D341Med (cell line): ENCODE results near the gene LTBP3.

Experiments
- DNase-seq: peaks from one replicate; pipeline ENCODE4 v3.0.0; 2012; ENCODE audit warnings: low spot score

Gene LTBP3

DNA sequence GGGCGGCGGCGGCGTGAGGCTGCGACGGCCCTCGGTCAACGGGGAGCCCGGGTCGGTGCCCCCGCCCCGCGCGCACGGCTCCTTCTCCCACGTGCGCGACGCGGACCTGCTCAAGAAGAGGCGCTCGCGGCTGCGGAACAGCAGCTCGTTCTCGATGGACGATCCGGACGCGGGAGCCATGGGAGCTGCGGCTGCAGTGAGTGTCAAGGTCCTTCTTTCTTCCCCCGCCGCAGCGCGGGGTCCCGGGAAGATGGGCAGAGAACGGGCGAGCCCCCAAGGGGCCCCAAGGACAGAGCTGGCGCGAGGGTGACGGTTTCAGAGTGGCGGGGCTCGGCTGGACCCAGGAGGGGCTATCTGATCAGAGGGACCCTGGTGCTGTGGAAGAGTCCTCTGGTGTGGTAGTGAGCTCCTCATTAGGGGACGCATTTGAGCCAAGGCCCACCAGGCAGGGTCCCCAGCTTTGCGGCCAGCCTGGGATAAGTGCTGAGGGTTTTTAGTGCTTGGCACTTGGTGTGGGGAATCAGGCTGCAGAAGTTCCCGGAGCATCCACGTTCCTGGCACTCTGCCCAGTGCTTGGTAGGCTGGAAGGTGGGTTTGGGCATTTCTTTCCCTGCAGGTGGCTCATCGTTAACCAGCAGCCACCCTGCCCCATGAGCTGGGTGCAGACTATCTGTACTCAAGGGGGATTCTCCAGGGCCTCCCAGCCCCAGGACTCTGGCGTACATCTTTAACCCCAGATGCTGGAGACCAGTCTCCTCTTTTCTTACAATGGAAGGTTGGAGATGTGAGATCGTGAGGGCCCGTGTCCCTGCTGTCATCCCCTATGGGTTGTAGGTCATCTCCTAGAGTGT, 27.5 kb upstream of the LTBP3 start:
- no peak for DNase-seq

GRCh38 chr11:65584723-65585171, 26.6 kb upstream of the LTBP3 start:
- DNase-seq, result no peak

DNA sequence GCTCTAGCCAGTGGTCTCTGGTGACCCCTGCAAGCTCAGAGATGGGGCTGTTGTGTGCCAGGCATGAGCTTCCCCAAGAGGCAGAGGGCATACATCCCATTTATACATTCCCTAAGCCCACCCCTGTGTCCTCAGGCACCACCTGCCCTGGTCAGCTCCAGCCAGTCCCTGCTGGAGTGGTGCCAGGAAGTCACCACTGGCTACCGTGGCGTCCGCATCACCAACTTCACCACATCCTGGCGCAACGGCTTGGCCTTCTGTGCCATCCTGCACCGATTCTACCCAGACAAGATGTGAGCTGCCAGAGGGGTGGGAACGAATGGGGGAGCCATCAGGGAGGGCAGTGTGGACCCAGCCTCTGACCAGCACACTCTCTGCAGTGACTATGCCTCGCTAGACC, 25.9 kb upstream of the LTBP3 start:
- no peak for DNase-seq

GRCh38 chr11:65583589-65583988, 25.4 kb upstream of the LTBP3 start:
- DNase-seq, result no peak

- DNase-seq, result no peak
These were observed 23.8 kb upstream of the LTBP3 start for GRCh38 chr11:65581928-65582327.

- DNase-seq, result no peak
These were observed 22.6 kb upstream of the LTBP3 start for GRCh38 chr11:65580756-65581155.

DNA sequence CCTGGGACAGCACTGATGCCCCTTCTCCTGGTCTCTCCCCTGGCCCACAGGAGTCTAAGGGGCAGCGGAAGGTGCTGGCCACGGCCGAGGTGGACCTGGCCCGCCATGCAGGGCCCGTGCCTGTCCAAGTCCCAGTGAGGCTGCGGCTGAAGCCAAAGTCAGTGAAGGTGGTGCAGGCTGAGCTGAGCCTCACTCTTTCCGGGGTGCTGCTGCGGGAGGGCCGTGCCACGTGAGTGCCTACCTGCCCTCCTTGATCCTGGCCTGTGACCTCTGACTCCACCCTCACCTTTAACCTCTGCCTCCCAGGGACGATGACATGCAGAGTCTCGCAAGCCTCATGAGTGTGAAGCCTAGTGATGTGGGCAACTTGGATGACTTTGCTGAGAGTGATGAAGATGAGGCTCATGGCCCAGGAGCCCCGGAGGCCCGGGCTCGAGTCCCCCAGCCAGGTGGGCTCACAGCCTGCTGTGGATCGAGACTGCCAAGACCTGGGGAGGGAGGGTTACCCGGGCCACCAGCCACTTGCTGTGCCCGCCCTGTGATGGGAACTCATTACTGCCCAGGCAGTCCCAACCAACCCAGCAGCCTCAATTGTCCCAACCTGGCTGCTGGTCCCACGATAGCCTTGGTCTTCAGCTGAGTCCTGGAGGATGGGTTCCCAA, 22.0 kb upstream of the LTBP3 start:
- no peak for DNase-seq

- DNase-seq, result no peak
These were observed 21.1 kb upstream of the LTBP3 start for GRCh38 chr11:65579291-65579690.

DNA sequence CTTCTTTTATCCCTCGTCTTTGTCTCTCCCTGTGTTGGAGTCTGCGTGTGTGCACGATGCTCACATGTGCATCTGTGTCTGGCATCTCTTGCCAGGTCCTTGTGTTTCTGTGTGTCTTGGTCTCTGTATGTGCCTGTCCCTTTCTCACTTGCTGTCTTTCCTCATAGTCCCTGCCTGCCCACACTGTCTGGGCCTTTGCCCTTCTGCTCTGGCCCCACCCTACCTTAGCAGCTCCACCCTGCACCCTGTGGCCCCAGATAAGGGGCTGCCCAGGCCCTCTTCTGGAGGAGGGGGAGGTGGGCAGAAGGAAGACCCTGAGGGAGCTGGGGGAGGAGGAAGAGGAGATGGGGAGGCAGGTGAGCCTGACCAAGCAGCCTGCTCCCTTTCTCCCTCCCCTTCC, 20.5 kb upstream of the LTBP3 start:
- no peak for DNase-seq

- no peak for DNase-seq
These were observed 20.0 kb upstream of the LTBP3 start for GRCh38 chr11:65578134-65578533.

GRCh38 chr11:65577756-65578109, 19.6 kb upstream of the LTBP3 start:
- DNase-seq, result no peak

DNA sequence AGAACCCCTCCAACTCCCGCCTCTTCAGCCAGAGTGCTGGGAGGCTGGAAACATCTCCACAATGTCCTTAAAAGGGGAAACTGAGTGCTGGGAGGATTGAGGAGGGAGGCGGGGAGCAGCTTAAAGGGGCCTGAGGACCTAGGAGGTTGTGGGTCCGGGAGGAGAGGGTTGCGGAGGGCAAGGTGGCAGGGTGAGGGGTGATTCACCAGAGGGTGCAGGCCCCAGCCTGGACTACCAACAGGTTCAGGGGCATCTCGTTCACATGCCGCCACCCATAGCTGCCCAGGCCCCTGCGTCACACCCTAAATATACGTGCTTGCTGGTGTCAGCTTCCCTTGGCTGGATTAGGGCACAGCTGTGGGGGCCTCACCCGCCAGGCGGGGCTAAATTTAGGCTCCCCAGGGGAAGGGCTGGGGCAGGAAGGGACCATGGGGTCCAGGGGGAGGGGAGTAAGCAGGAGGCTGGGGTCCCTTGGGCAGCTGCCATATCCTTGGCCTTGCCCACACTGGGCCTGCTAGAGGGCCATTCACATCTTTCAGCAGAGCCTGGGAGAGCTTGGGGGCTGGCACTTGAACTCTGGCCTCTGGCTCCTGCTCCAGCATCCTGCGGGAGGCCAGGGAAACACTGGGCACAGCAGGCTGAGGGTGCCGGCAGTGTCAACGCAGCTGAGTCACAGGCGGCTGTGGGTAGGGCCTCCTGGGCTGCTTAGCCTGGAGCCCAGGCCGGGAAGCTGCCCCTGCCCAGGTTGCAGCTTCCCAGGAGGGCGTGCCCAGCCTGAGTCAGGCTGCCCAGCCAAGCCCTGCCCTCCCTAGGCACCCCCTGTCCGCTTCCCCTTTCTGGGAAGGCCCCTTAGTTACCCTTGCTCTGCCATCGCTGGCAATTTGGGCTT, 19.0 kb upstream of the LTBP3 start:
- no peak for DNase-seq

- DNase-seq, result no peak
These were observed 18.2 kb upstream of the LTBP3 start for GRCh38 chr11:65576232-65576866.

- DNase-seq, result peak; percentile 72
These were observed 17.5 kb upstream of the LTBP3 start, which contains the start of gene EHBP1L1 for GRCh38 chr11:65575568-65576231. EHBP1L1 (plus strand) TSS chr11:65576053; CDS start chr11:65576303, 250 bp downstream.

DNA sequence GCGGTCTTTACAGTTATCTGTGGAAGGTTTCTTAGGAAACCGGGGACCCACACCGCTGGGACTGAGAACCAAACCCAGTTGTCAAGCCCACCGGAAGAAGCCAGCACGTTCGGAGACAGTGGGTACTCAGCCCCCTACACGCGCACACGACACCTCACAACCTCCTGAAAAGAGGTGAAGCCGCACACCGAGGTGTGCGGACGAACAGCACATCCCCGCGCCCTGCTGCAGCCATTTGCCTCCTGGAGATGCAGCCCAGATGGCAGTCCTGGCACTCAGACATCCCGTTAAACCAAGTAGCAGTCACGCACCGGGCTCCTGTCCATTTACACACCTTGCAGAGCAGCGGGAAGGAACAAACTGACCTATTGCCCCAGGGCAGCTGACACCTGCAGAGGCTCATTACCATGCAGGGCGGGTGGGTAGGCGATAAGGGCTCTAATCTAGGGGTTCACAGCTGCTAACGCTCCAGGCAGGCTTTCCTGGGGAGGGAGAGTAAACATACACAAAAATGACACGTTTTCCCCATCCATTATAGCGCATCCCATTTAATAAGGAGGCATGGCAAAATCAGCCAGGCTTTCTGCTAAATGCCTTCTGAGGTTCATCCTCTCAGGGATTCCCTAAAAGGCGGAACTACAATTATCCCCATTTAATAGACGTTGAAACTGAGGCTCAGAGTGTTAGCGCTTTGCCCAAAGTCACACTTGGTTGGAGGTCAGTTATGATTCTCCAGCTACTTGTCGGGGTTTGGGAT, 16.8 kb upstream of the LTBP3 start:
- DNase-seq, result no peak

DNA sequence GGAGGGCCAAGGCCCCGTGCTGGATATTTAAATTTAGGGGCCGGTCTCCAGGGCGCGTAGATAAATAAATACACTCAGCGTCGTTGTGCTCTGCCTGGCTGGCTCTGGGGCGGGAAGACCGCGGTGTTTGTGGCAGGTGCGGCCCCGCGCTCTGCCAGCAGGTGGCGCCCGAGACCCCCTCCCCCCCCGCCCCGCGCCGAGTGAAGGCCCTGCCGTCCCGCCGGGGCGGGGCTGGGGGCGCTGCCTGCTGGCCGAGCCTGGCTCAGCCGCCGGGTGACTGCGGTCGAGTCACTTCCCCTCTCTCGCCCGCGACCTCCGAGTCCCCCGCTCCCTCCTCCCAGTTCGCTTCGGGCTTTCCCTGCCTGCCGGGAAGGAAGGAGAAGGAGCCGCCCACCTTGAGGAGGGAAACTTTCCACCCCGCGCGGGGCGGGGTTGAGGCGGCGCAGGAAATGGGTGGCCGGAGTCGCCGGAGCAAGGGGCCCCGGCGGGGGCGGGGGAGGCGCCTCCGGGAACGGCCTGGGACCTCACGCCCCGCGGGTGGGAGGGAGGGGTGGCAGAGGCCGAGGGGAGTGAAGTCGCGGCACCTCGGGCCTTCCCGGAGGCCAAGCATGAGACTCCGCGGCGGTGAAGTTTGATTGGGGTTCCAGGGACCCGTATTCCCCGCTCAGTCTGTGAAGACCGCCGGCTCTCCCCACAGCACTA, 16.1 kb upstream of the LTBP3 start:
- peak; percentile 94 for DNase-seq

DNA sequence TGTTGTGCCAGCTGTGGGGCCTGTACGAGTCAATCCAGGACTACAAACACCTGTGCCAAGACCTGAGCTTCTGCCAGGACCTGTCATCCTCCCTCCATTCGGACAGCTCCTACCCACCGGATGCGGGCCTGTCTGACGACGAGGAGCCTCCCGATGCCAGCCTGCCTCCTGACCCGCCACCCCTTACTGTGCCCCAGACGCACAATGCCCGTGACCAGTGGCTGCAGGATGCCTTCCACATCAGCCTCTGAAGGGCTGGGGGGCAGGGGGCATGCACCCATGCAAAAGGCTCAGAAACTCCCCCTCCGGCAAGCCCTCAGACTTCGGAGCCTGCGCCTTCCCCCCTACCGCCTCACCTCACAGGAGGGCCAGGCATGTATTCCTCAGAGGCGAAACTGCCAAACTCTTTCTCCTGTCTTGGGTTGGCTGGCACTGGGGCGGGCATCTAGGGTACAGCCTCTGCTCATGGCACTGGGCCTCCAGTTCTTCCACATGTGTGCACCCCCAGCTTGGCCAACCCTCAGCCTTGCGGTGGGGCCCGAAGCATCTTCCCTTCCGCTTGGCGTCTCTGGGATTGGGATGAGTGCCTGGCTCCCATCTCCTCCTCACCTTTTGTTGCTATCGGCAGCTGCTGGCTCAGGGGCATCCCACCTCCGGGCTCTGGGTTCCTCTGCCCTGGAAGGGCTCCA, 15.4 kb upstream of the LTBP3 start:
- no peak for DNase-seq

- peak; percentile 87 for DNase-seq
These were observed 14.3 kb upstream of the LTBP3 start, which contains the start of gene FAM89B for GRCh38 chr11:65572356-65573051. FAM89B (plus strand) TSS chr11:65572538; CDS start chr11:65572670, 132 bp downstream.

GRCh38 chr11:65571940-65572339, 13.8 kb upstream of the LTBP3 start:
- no peak for DNase-seq
